ENCODE results near the gene PROSER3.

PROSER3 gene

DNA sequence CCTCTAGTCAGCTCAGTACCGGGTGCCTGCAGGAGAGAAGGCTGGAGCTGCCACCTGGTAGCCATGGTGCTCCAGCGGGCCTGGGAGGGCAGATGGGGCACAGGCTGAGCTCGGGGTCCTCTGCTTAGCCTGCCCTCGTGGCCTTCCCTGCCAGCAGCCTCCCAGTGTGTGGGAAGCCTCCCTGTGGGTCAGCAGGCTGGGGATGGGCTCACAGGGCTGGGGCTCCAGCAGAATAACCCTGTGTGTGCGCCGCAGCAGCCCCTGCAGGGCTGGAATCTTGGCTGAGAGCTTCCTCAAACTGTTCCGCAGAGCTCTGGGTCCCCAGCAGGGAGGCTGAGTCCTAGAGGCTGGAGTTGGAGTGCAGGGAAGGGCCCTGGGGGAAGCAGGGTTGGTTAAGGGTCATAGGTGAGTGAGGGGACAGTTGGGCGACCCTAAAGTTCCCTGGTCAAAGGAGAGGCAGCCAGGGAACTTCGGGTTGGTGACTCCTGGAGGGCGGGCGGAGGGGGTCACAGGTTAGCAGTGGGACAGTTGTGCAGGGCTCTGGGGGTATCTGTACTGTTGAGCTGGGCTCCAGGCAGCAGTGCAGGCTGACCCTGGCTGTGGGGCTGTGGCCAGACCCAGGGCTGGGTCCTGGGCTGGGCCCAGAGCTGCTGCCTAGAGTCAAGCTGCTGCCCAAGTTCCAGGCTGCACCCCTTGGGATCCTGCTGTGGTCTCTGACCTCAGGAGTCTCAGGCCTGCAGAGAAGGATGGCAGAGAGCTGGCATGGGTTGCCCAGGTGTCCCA, 31.4 kb downstream of the PROSER3 start:
- no peaks in the 10 kb centered on the region for H3K27me3 ChIP-seq (replicated peaks in 2 of 5; ENCODE audit: control insufficient read depth in 4 of 5, insufficient read depth in 5 of 5, low read length in 4 of 5)
- POLR2A ChIA-PET, result no interaction called here
- H3K27ac ChIP-seq (ENCODE audit: insufficient read depth in 1 of 2, low read depth in 1 of 2, low read length in 2 of 2, poor library complexity in 1 of 2, severe bottlenecking in 2 of 2), result no peak overlapping the region
- H3K4me3 ChIP-seq (ENCODE audit: control insufficient read depth in 1 of 7, extremely low read depth in 1 of 7, insufficient read depth in 4 of 7, low read depth in 2 of 7, low read length in 6 of 7), result no peak overlapping the region
- H3K9me3 ChIP-seq (ENCODE audit: control extremely low read depth in 1 of 5, control insufficient read depth in 4 of 5, insufficient read depth in 2 of 5, low read depth in 1 of 5, low read length in 4 of 5), result no peaks in the 10 kb centered on the region
- no peaks in the 10 kb centered on the region for H3K4me1 ChIP-seq (ENCODE audit: control extremely low read depth in 1 of 4, control insufficient read depth in 4 of 4, insufficient read depth in 4 of 4, low read length in 3 of 4)
- peaks cover 0 to 23% (median 5%) of the 10 kb centered on the region in 4 experiments for H3K36me3 ChIP-seq (ENCODE audit: control insufficient read depth in 4 of 4, insufficient read depth in 4 of 4, low read length in 3 of 4)
- CTCF ChIA-PET, result interaction anchor here (0.6 to 1.3 kb wide), 3 partner anchors 11 to 123 kb away, joined by 3 to 4 read pairs (median 3); no protein-coding TSS in a partner anchor
- DNase-seq, result no peak
- 89% methylated on average over 8 of the region's 11 CpGs for WGBS (ENCODE audit: insufficient coverage)

GRCh38 chr19:35789978-35790944, 32.3 kb downstream of the PROSER3 start:
- CTCF ChIA-PET, result interaction anchor here (0.6 to 1.2 kb wide), 2 partner anchors 30 to 122 kb away, joined by 3 to 4 read pairs; no protein-coding TSS in a partner anchor
- Histone ChIP-seq H3K27me3 (replicated peaks in 2 of 5; ENCODE audit: control insufficient read depth in 4 of 5, insufficient read depth in 5 of 5, low read length in 4 of 5) (no peaks in the 10 kb centered on the region), H3K36me3 (ENCODE audit: control insufficient read depth in 4 of 4, insufficient read depth in 4 of 4, low read length in 3 of 4) (peaks cover 0 to 18% (median 5%) of the 10 kb centered on the region in 4 experiments), H3K4me3 (ENCODE audit: control insufficient read depth in 1 of 7, extremely low read depth in 1 of 7, insufficient read depth in 4 of 7, low read depth in 2 of 7, low read length in 6 of 7) (no peak overlapping the region), H3K4me1 (ENCODE audit: control extremely low read depth in 1 of 4, control insufficient read depth in 4 of 4, insufficient read depth in 4 of 4, low read length in 3 of 4) (no peaks in the 10 kb centered on the region), H3K27ac (ENCODE audit: insufficient read depth in 1 of 2, low read depth in 1 of 2, low read length in 2 of 2, poor library complexity in 1 of 2, severe bottlenecking in 2 of 2) (no peak overlapping the region), H3K9me3 (ENCODE audit: control extremely low read depth in 1 of 5, control insufficient read depth in 4 of 5, insufficient read depth in 2 of 5, low read depth in 1 of 5, low read length in 4 of 5) (no peaks in the 10 kb centered on the region)
- POLR2A ChIA-PET, result no interaction called here
- DNase-seq, result no peak
- WGBS (ENCODE audit: insufficient coverage), result 93% methylated on average over 15 of the region's 19 CpGs

- POLR2A ChIA-PET, result interaction anchor here (0.6 kb wide), 1 partner anchor 13 kb away, joined by 3 read pairs; no protein-coding TSS in a partner anchor
These were observed 33.2 kb downstream of the PROSER3 start for GRCh38 chr19:35790981-35791813.

GRCh38 chr19:35791814-35792279, 33.9 kb downstream of the PROSER3 start:
- no peak for DNase-seq
- CTCF ChIA-PET, result no interaction called here
- Histone ChIP-seq H3K27ac (ENCODE audit: insufficient read depth in 1 of 2, low read depth in 1 of 2, low read length in 2 of 2, poor library complexity in 1 of 2, severe bottlenecking in 2 of 2) (no peak overlapping the region), H3K4me3 (ENCODE audit: control insufficient read depth in 1 of 7, extremely low read depth in 1 of 7, insufficient read depth in 4 of 7, low read depth in 2 of 7, low read length in 6 of 7) (no peak overlapping the region), H3K4me1 (ENCODE audit: control extremely low read depth in 1 of 4, control insufficient read depth in 4 of 4, insufficient read depth in 4 of 4, low read length in 3 of 4) (no peaks in the 10 kb centered on the region), H3K27me3 (replicated peaks in 2 of 5; ENCODE audit: control insufficient read depth in 4 of 5, insufficient read depth in 5 of 5, low read length in 4 of 5) (peaks cover 2 to 15% (median 8%) of the 10 kb centered on the region in 5 experiments), H3K9me3 (ENCODE audit: control extremely low read depth in 1 of 5, control insufficient read depth in 4 of 5, insufficient read depth in 2 of 5, low read depth in 1 of 5, low read length in 4 of 5) (no peaks in the 10 kb centered on the region), H3K36me3 (ENCODE audit: control insufficient read depth in 4 of 4, insufficient read depth in 4 of 4, low read length in 3 of 4) (peaks cover 0 to 5% (median 0%) of the 10 kb centered on the region in 4 experiments)
- POLR2A ChIA-PET, result no interaction called here
- whole genome bisulfite sequencing (ENCODE audit: insufficient coverage), result 100% methylated on average over 7 of the region's 9 CpGs

More at GRCh38 chr19:35790981-35791813, 33.2 kb downstream of the PROSER3 start:
- Histone ChIP-seq H3K4me3 (ENCODE audit: control insufficient read depth in 1 of 7, extremely low read depth in 1 of 7, insufficient read depth in 4 of 7, low read depth in 2 of 7, low read length in 6 of 7) (no peak overlapping the region), H3K9me3 (ENCODE audit: control extremely low read depth in 1 of 5, control insufficient read depth in 4 of 5, insufficient read depth in 2 of 5, low read depth in 1 of 5, low read length in 4 of 5) (no peaks in the 10 kb centered on the region), H3K36me3 (ENCODE audit: control insufficient read depth in 4 of 4, insufficient read depth in 4 of 4, low read length in 3 of 4) (peaks cover 0 to 9% (median 0%) of the 10 kb centered on the region in 4 experiments), H3K27ac (ENCODE audit: insufficient read depth in 1 of 2, low read depth in 1 of 2, low read length in 2 of 2, poor library complexity in 1 of 2, severe bottlenecking in 2 of 2) (no peak overlapping the region), H3K27me3 (replicated peaks in 2 of 5; ENCODE audit: control insufficient read depth in 4 of 5, insufficient read depth in 5 of 5, low read length in 4 of 5) (peaks cover 0 to 9% (median 3%) of the 10 kb centered on the region in 5 experiments), H3K4me1 (ENCODE audit: control extremely low read depth in 1 of 4, control insufficient read depth in 4 of 4, insufficient read depth in 4 of 4, low read length in 3 of 4) (no peaks in the 10 kb centered on the region)
- peak in 2 of 3 donors; percentile 14 to 16 for DNase-seq
- WGBS (ENCODE audit: insufficient coverage), result 93% methylated on average over 18 of the region's 20 CpGs
- CTCF ChIA-PET, result no interaction called here

- peaks cover 0 to 1% (median 0%) of the 10 kb centered on the region in 4 experiments for H3K36me3 ChIP-seq (ENCODE audit: control insufficient read depth in 4 of 4, insufficient read depth in 4 of 4, low read length in 3 of 4)
- peaks cover 0 to 5% (median 2%) of the 10 kb centered on the region in 4 experiments for H3K4me1 ChIP-seq (ENCODE audit: control extremely low read depth in 1 of 4, control insufficient read depth in 4 of 4, insufficient read depth in 4 of 4, low read length in 3 of 4)
- POLR2A ChIA-PET, result no interaction called here
- no peak overlapping the region for H3K4me3 ChIP-seq (ENCODE audit: control insufficient read depth in 1 of 7, extremely low read depth in 1 of 7, insufficient read depth in 4 of 7, low read depth in 2 of 7, low read length in 6 of 7)
- H3K27me3 ChIP-seq (replicated peaks in 2 of 5; ENCODE audit: control insufficient read depth in 4 of 5, insufficient read depth in 5 of 5, low read length in 4 of 5), result peaks cover 2 to 20% (median 8%) of the 10 kb centered on the region in 5 experiments
- DNase-seq, result no peak
- 94% methylated on average over 15 of the region's 15 CpGs for WGBS (ENCODE audit: insufficient coverage)
- no peak overlapping the region for H3K27ac ChIP-seq (ENCODE audit: insufficient read depth in 1 of 2, low read depth in 1 of 2, low read length in 2 of 2, poor library complexity in 1 of 2, severe bottlenecking in 2 of 2)
- H3K9me3 ChIP-seq (ENCODE audit: control extremely low read depth in 1 of 5, control insufficient read depth in 4 of 5, insufficient read depth in 2 of 5, low read depth in 1 of 5, low read length in 4 of 5), result no peaks in the 10 kb centered on the region
- CTCF ChIA-PET, result no interaction called here
These were observed 34.3 kb downstream of the PROSER3 start for GRCh38 chr19:35792312-35792711.

- H3K27me3 ChIP-seq (replicated peaks in 2 of 5; ENCODE audit: control insufficient read depth in 4 of 5, insufficient read depth in 5 of 5, low read length in 4 of 5), result peaks cover 2 to 26% (median 8%) of the 10 kb centered on the region in 5 experiments
- H3K36me3 ChIP-seq (ENCODE audit: control insufficient read depth in 4 of 4, insufficient read depth in 4 of 4, low read length in 3 of 4), result no peaks in the 10 kb centered on the region
- H3K4me1 ChIP-seq (ENCODE audit: control extremely low read depth in 1 of 4, control insufficient read depth in 4 of 4, insufficient read depth in 4 of 4, low read length in 3 of 4), result peaks cover 0 to 9% (median 4%) of the 10 kb centered on the region in 4 experiments
- no peak overlapping the region for H3K27ac ChIP-seq (ENCODE audit: insufficient read depth in 1 of 2, low read depth in 1 of 2, low read length in 2 of 2, poor library complexity in 1 of 2, severe bottlenecking in 2 of 2)
- POLR2A ChIA-PET, result no interaction called here
- DNase-seq, result no peak
- no peak overlapping the region for H3K4me3 ChIP-seq (ENCODE audit: control insufficient read depth in 1 of 7, extremely low read depth in 1 of 7, insufficient read depth in 4 of 7, low read depth in 2 of 7, low read length in 6 of 7)
- 94% methylated on average over 8 of the region's 8 CpGs for WGBS (ENCODE audit: insufficient coverage)
- no peaks in the 10 kb centered on the region for H3K9me3 ChIP-seq (ENCODE audit: control extremely low read depth in 1 of 5, control insufficient read depth in 4 of 5, insufficient read depth in 2 of 5, low read depth in 1 of 5, low read length in 4 of 5)
- CTCF ChIA-PET, result no interaction called here
These were observed 34.9 kb downstream of the PROSER3 start for GRCh38 chr19:35792888-35793287.
